Medulla oblongata (tissue), 1 donor: ENCODE data around the gene ACSL1.
"Not testable (repeated sequence)": the region's sequence is repeated elsewhere in the genome, so short reads cannot be mapped to it uniquely, and the experiment has no call there.

Experiments used
- DNase-seq: peaks from one replicate; pipeline ENCODE4 v3.0.0-alpha.2; 2015; ENCODE audit errors: extremely low spot score

The ACSL1 gene

GRCh38 chr4:184756399-184756798, 69.4 kb downstream of the ACSL1 start:
- no peak for DNase-seq

- DNase-seq: no peak
These were observed 70.5 kb downstream of the ACSL1 start for GRCh38 chr4:184755278-184755677.

- DNase-seq: no peak
These were observed 73.1 kb downstream of the ACSL1 start for GRCh38 chr4:184752496-184753275.

GRCh38 chr4:184751585-184751956, 74.2 kb downstream of the ACSL1 start:
- no peak for DNase-seq

GRCh38 chr4:184750926-184751584, 74.7 kb downstream of the ACSL1 start:
- DNase-seq: no peak

GRCh38 chr4:184748251-184748652, 77.5 kb downstream of the ACSL1 start:
- no peak for DNase-seq

GRCh38 chr4:184747034-184747830, 78.5 kb downstream of the ACSL1 start:
- no peak for DNase-seq

GRCh38 chr4:184745831-184746795, 79.7 kb downstream of the ACSL1 start:
- DNase-seq: peak; percentile 94

- no peak for DNase-seq
These were observed 81.5 kb downstream of the ACSL1 start for GRCh38 chr4:184744236-184744635.

- no peak for DNase-seq
These were observed 82.1 kb downstream of the ACSL1 start for GRCh38 chr4:184743650-184744049.

- not testable (repeated sequence) for DNase-seq
These were observed 84.1 kb downstream of the ACSL1 start for GRCh38 chr4:184741651-184742050.

- DNase-seq: no peak
These were observed 84.8 kb downstream of the ACSL1 start for GRCh38 chr4:184740980-184741391.

GRCh38 chr4:184739575-184739974, 86.2 kb downstream of the ACSL1 start:
- DNase-seq: not testable (repeated sequence)

- no peak for DNase-seq
These were observed 91.0 kb downstream of the ACSL1 start for GRCh38 chr4:184734758-184735157.

GRCh38 chr4:184733654-184734524, 91.9 kb downstream of the ACSL1 start, which contains the start of gene CENPU:
CENPU (minus strand) TSS chr4:184734096; CDS start chr4:184734062, 34 bp downstream.
- DNase-seq: peak; percentile 97

GRCh38 chr4:184732126-184732525, 93.6 kb downstream of the ACSL1 start:
- DNase-seq: no peak

GRCh38 chr4:184731056-184731455, 94.7 kb downstream of the ACSL1 start:
- DNase-seq: no peak

- no peak for DNase-seq
These were observed 95.8 kb downstream of the ACSL1 start for GRCh38 chr4:184729946-184730345.

GRCh38 chr4:184728858-184729257, 96.9 kb downstream of the ACSL1 start:
- DNase-seq: no peak

GRCh38 chr4:184727430-184727829, 98.3 kb downstream of the ACSL1 start:
- DNase-seq: no peak
